ENCODE measurements around the gene RAB30. TPM values are rescaled to one million over a fixed set of nuclear protein-coding genes. Genes with fewer than 3 reads are reported as not detected.

Gene RAB30, protein sequence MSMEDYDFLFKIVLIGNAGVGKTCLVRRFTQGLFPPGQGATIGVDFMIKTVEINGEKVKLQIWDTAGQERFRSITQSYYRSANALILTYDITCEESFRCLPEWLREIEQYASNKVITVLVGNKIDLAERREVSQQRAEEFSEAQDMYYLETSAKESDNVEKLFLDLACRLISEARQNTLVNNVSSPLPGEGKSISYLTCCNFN
- polyA plus RNA-seq (ENCODE audit: insufficient read length): 8.4 TPM
- long read RNA-seq, donor 1, full-length matches to known transcripts: 4 of 4 reads
- long read RNA-seq, donor 1, partial matches to known transcripts: 0 of 4 reads
- long read RNA-seq, donor 1, other reads (novel, unspliced or antisense): 0 of 4 reads
- long read RNA-seq, donor 2, partial matches to known transcripts: 0 of 1 reads
- long read RNA-seq, donor 2, other reads (novel, unspliced or antisense): 0 of 1 reads
- long read RNA-seq, donor 3, partial matches to known transcripts: 0 of 1 reads
- long read RNA-seq, donor 3, other reads (novel, unspliced or antisense): 0 of 1 reads
- long read RNA-seq, donor 4: 0 reads
- long read RNA-seq, donor 5: 0 reads
- long read RNA-seq, donor 6, partial matches to known transcripts: 0 of 1 reads
- long read RNA-seq, donor 6, other reads (novel, unspliced or antisense): 0 of 1 reads
- long read RNA-seq, donor 7, partial matches to known transcripts: 86 of 95 reads
- long read RNA-seq, donor 7, other reads (novel, unspliced or antisense): 7 of 95 reads
- long read RNA-seq, donor 8, partial matches to known transcripts: 0 of 1 reads
- long read RNA-seq, donor 8, other reads (novel, unspliced or antisense): 0 of 1 reads

GRCh38 chr11:83071567-83072349 lies at the start of gene RAB30:
RAB30 (minus strand) TSS chr11:83071897; CDS start chr11:82997316, 74,581 bp downstream.
- DNase-seq: peak; percentile 100

GRCh38 chr11:83120327-83120726 lies 48.6 kb upstream of the RAB30 start:
- DNase-seq: no peak

DNA sequence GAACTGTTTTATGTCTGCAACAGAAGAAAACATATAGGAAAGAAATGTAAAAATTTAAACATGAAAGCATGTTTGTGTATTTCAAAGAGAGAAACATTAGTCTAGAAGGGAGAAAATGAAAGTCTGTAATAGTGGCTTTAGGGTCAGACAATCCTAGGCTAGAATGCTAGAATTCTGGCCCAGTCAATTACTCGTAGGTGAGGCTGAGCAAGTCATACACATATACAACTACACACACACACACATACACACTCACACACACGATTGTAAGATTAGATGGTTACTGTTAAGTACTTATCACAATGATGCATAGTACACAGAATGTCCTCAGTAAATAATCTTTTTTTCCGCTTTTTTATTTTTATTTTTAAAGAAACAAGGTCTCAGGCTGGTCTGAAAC lies 47.5 kb upstream of the RAB30 start:
- DNase-seq: no peak

GRCh38 chr11:83118814-83119213 lies 47.1 kb upstream of the RAB30 start:
- DNase-seq: no peak

DNA sequence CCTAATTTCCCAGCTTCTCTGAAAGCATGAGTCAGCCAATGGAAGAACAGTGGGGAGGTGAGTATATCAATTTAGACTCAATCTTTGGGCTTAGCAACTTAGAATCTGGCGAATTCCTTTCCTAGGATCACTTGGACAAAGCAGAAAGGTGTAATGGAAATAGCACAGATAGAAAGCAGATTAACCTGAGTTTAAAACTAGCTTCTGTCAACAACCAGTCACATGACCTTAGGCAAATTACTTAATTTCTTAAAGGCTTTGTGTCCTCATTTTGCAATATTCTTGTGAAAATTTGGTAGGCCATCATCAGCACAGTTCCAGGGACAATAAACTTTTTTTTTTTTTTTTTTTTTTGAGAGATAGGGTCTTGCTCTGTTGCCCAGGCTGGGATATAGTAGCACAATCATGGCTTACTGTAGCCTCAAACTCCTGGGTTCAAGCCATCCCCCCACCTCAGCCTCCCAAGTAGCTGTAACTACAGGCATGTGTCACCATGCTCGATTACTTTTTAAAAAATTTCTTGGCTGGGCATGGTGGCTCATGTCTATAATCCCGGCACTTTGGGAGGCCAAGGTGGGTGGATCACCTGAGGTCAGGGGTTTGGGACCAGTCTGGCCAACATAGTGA lies 44.4 kb upstream of the RAB30 start:
- DNase-seq: no peak

- no peak for DNase-seq
These were observed 43.9 kb upstream of the RAB30 start for GRCh38 chr11:83115551-83115950.

GRCh38 chr11:83115026-83115425 lies 43.3 kb upstream of the RAB30 start:
- no peak for DNase-seq

DNA sequence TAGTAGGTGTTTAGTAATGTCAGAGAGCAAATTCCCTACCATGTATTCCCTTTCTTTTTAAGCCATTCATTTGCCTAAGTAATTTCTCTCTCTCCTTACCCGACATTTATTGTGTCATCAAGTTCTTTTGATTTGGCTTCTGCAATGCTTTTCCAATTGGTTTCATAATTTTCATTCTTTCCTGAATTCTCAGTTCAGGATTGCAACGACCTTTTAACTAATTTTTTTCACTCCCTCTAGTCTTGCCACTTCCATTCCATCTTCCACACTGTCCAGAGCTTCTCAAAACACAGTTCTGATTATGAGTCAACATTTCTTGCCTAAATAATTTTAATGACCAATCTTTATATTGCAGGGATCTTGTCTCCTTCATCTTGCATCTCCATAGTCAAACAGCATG lies 41.2 kb upstream of the RAB30 start:
- DNase-seq: no peak

- no peak for DNase-seq
These were observed 33.5 kb upstream of the RAB30 start for GRCh38 chr11:83105168-83105567.

- no peak for DNase-seq
These were observed 31.1 kb upstream of the RAB30 start for GRCh38 chr11:83102834-83103233.

DNA sequence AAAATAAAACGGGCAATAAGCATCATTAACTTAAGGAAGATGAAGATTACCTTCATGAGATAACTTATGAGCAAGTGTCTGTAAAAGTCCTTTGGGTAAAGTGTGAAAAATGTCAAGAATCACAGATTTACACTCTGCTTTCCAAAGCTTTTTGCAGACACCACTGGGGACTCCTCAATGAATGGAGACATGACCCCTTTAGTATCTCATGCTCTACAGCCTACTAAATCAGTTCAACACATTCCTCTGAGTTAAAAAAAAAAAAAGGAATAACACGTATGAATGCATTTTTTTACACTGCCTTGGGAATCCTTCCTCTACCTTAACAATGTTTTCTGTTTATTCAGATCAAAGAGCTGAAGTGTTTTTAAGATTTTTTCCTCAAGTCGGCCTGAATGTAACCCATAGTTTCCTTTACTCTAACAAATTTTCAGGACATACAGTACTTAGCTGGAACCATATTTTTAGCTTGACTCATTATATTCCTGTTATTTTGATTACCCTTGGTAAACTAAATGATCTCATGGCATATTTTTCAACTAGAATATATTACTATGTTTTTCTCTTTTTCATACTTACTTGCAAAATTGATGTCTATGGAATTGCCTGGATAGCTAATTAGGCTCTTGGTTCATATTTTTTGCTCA lies 25.9 kb upstream of the RAB30 start:
- no peak for DNase-seq

DNA sequence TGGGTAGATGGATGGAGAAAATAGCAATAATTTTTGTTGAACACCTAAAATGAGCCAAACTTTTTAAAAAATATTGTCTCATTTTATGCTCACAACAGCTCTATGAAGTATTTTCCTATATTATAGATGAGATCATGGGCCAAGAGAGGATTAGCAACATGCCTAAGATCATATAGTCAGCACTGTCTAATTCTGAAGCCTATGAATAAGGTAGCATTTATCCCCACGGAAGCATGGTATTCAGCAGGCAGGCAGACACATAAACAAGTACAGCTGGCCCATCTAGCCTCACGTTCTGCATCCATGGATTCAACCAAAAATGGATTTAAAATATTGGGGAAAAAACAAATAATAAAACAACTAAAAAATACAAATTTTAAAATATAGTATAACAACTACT lies 21.9 kb upstream of the RAB30 start:
- DNase-seq: no peak

DNA sequence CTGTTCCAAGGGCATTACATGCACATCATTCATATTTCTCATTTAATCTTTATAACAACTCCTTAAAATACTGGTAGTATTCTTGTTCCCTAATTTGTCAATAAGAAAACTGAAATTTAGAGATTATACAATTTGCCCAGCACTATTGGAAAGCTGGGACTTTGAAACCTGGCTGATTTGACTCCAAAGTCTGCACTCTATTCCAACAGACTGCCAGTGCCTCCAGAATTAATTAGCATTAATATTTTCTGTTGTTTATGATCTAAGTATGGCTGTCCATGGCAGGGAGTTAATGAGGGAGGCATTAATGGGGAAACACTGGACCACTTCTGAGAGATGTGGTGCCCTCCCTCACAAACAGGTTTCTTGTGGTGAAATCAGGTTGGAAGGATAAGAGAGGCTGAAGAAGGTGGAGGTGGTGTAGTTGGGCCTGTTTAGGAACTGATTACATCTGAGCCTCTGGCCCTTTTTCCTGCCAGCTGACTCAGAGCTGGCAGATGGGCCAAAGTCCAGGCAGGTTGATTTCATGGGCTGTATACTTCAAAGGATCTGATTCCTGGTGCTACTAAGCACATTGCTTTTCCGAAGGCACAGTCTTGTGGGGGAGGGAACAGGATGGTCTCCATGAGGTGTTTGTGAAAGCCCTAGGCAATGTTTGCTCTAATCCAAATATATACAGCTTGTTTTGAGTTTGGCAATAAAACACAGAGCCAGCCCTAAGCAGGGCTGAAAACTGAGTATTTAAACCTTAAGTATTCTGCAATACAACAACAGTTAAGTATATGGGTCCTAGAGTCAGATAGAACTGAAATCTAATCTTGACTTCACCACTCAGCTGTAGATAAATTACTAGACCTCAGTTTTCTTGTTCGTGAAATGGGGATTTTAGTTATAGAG lies 21.0 kb upstream of the RAB30 start:
- DNase-seq: peak; percentile 57

DNA sequence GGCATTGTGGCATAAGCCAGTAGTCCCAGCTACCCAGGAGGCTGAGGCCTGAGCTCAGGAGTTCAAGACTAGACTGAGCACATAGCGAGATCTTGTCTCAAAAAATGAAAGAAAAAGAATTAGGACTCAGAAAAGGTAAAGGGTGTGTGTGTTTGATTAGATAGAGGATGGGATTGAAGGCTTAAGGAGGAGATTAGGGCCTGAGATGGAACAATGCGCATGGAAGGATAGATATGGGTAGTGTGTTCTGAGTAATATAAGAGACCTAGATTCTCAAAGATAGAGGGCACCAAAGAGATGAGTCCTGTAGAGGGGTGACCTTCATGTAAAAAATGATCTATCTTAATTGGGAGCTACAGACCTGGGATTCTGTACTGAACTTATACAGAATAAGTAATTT lies 17.3 kb upstream of the RAB30 start:
- DNase-seq: no peak

DNA sequence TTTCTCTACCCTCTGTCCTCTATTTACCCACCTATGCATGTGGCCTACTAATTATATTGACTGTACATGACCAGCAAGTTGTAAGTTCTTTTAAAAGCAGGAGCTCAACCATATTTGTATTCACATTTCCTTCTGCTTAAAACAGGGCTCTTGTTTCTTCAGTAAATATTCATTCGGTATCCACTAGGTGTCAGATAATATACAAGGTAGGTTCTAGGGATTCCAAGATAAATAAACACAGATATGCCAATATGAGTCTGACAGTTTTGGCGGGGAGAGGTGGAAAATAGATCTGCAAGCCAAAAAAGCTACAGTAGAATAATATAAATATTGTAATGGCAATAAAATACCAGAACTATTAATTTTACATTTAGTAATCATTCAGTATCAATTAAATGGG lies 15.3 kb upstream of the RAB30 start:
- no peak for DNase-seq

- no peak for DNase-seq
These were observed 8.1 kb upstream of the RAB30 start for GRCh38 chr11:83079820-83080219.

DNA sequence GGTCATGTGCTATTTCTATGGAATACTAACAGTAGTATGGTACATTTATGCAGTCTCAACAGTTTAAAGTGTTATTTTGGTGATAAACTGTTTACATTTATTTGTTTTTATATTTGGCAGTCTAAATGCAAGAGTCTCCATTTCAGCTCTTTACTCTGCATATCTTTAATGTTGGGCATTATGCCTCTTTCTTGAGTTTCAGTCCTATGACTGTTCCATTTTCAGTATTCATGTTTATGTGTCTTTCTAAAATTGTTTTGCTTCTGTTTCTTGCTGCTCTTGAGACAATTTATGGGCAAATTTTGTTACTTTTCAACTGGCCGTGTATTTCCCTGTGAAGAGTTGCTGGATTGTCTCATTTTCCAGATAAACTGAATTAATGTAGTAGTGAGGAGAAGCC lies 6.6 kb upstream of the RAB30 start:
- DNase-seq: no peak

DNA sequence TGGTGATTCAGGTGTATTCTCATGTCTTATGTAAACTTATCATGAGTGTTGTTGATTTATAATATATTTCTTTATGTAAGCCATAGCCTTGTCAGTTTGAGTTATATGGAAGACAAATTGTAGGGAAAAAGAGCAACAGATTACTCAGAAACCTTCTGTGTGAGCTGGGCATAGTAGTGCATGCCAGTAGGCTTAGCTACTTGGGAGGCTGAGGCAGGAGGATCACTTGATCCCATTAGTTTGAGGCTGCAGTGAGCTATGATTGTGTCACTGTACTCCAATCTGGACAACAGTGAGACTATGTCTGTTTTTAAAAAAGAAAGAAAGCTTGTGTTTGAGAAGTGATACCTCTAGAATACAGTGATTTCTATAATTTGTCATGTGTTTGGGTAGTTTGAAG lies 2.2 kb upstream of the RAB30 start:
- no peak for DNase-seq

DNA sequence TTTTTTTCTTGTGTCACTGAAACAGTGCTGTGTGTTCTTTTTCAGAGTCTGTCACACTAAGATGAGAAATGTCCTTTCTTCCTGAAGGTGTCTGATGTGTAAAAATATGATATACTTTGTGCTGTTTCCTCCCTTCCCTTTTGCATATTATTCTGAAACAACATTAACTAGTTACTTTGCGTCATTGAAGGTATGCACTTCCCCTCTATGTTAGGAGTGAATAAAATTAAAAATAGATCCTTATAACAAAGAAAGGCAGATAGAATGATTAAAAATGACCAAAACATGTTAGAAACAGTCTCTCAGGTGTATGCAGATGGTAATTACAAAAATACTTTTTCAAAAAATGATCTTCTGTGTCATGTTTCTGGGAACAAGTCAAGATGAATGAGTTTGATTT lies 1.6 kb upstream of the RAB30 start:
- no peak for DNase-seq
